K562 (cell line): ENCODE data around the gene EPHB3. TPM values are rescaled to one million over a fixed set of nuclear protein-coding genes. Genes with fewer than 3 reads are reported as not detected.

Experiments
- ATAC-seq: fragments of 200-7000 bp; cut with Tn5 transposase; 3 replicates; pipeline ENCODE4 v1.9.1; 2020; ENCODE audit warnings: moderate library complexity
- BruUV-seq: library from RNA; stranded (reverse); fragments of 400-500 nt; replicated peaks from 2 replicates; lab custom pipeline; 2021; lab: Mats Ljungman, UMichigan
- CTCF ChIA-PET: fragments of 300-600 bp; formaldehyde crosslinking; extraction: SDS; loops from one replicate; lab custom pipeline; 2021; ENCODE audit warnings: low intra/inter-chr PET ratio; lab: Yijun Ruan, JAX
- POLR2A ChIA-PET: fragments of 300-600, 350-650 bp; sonication (Branson Sonifier 250); formaldehyde crosslinking; extraction: SDS; loops from one replicate; lab custom pipeline; 2021; ENCODE audit warnings: antibody characterized with exemption, inconsistent platforms; lab: Yijun Ruan, JAX
- DNase-seq, 4 experiments: peaks; one replicate each; pipeline versions ENCODE4 v3.0.0 to v3.0.0-alpha.2; 2011 to 2018; ENCODE audit warnings: low spot score in 3 of 4, mixed read lengths in 3 of 4; ENCODE audit errors: extremely low read depth in 1 of 4
- FAIRE-seq: peaks from 2 replicates; lab custom pipeline; 2011; peaks lifted over from hg19 to GRCh38; lab: Jason Lieb, UNC
- H2AFZ ChIP-seq: 2 replicates; pipeline ENCODE4 v1.6.0; 2011; ENCODE audit warnings: low read depth, low read length, control low read depth, inconsistent platforms
- H3K27ac ChIP-seq: fragments of 200-600 bp; 3 replicates; pipeline ENCODE4 v1.8.0; 2011; ENCODE audit warnings: low read depth, mild to moderate bottlenecking, control low read depth, inconsistent platforms, low read length, moderate library complexity, mixed read lengths; ENCODE audit errors: extremely low read depth
- H3K27me3 ChIP-seq, 2 experiments: fragments of 300-600 bp in 1 of 2; 2 replicates in 1 of 2; 3 replicates in 1 of 2; pipeline versions ENCODE4 v1.6.0 to v1.8.0; 2011; ENCODE audit warnings: inconsistent platforms in 2 of 2, low read length in 2 of 2, mild to moderate bottlenecking in 1 of 2, mixed read lengths in 1 of 2, moderate library complexity in 1 of 2; ENCODE audit not compliant: control insufficient read depth in 2 of 2, insufficient read depth in 2 of 2
- H3K36me3 ChIP-seq: fragments of 300-600 bp; 3 replicates; pipeline ENCODE4 v1.8.0; 2011; ENCODE audit warnings: mild to moderate bottlenecking, low read length, inconsistent platforms; ENCODE audit not compliant: control insufficient read depth, insufficient read depth
- H3K4me1 ChIP-seq, 2 experiments: fragments of 200-600 bp in 1 of 2; replicated peaks in 1 of 2; 2 replicates in 1 of 2; 3 replicates in 1 of 2; pipeline versions ENCODE4 v1.5.1 to v1.8.0; 2011; ENCODE audit warnings: inconsistent platforms in 2 of 2, low read length in 2 of 2, mild to moderate bottlenecking in 1 of 2, mixed read lengths in 1 of 2, moderate library complexity in 1 of 2; ENCODE audit not compliant: control insufficient read depth in 2 of 2, insufficient read depth in 2 of 2
- H3K4me2 ChIP-seq: 2 replicates; pipeline ENCODE4 v1.6.1; 2011; ENCODE audit warnings: low read length, control low read depth, inconsistent platforms, mixed read lengths; ENCODE audit not compliant: insufficient read depth
- H3K4me3 ChIP-seq: fragments of 200-600 bp; sonication (generic), shearing (Covaris generic); 2 replicates; pipeline ENCODE4 v1.5.1; 2016; ENCODE audit warnings: control low read depth, inconsistent platforms
- H3K79me2 ChIP-seq: fragments of 200-600 bp; 3 replicates; pipeline ENCODE4 v1.8.0; 2011; ENCODE audit warnings: low read length, inconsistent platforms; ENCODE audit not compliant: control insufficient read depth, insufficient read depth
- H3K9ac ChIP-seq, 2 experiments: 2 replicates each; pipeline versions ENCODE4 v1.6.0 to v1.6.1; 2011; ENCODE audit warnings: low read depth in 2 of 2, low read length in 2 of 2, control low read depth in 1 of 2, inconsistent platforms in 1 of 2, mild to moderate bottlenecking in 1 of 2, mixed read lengths in 1 of 2; ENCODE audit not compliant: insufficient read depth in 1 of 2
- H3K9me1 ChIP-seq: one replicate; pipeline ENCODE4 v1.6.0; 2011; ENCODE audit warnings: inconsistent platforms, mild to moderate bottlenecking, low read length, moderate library complexity; ENCODE audit not compliant: control insufficient read depth, insufficient read depth
- H3K9me3 ChIP-seq: replicated peaks from 2 replicates; pipeline ENCODE4 v1.5.1; 2011; ENCODE audit warnings: low read depth, low read length, inconsistent platforms; ENCODE audit not compliant: control insufficient read depth, insufficient read depth
- H4K20me1 ChIP-seq: replicated peaks from 2 replicates; pipeline ENCODE4 v1.6.1; 2011; ENCODE audit warnings: low read length, inconsistent platforms, mixed read lengths; ENCODE audit not compliant: control insufficient read depth, insufficient read depth
- BMI1 ChIP-seq: fragments of 150-350 bp; IDR thresholded peaks from 2 replicates; pipeline ENCODE4 v1.6.1; 2014; ENCODE audit warnings: low read length
- PRMT5 ChIP-seq: sonication (generic); formaldehyde crosslinking; IDR thresholded peaks from 2 replicates; pipeline ENCODE4 v1.5.0; 2020; ENCODE audit warnings: missing genetic modification reagents
- STAT5B ChIP-seq: fragments of 250-450 bp; sonication (Bioruptor Pico); IDR thresholded peaks from 2 replicates; pipeline ENCODE4 v1.8.0; 2021; ENCODE audit warnings: mild to moderate bottlenecking, inconsistent platforms
- TSHZ1 ChIP-seq: fragments of 250-450 bp; sonication (Bioruptor Pico); IDR thresholded peaks from 2 replicates; pipeline ENCODE4 v1.4.0; 2020; ENCODE audit warnings: mild to moderate bottlenecking, moderate library complexity
- ZBTB8A ChIP-seq: fragments of 450-650 bp; IDR thresholded peaks from 2 replicates; pipeline ENCODE4 v1.6.1; 2018; ENCODE audit warnings: mild to moderate bottlenecking, moderate library complexity; ENCODE audit not compliant: partially characterized antibody
- WGBS: fragments of 100-300 bp; shearing (Covaris generic); methylation state at CpG from one replicate; pipeline ENCODE4 v1.1.6; 2016; ENCODE audit warnings: low coverage, mixed read lengths; ENCODE audit not compliant: insufficient coverage; ENCODE audit errors: missing lambda C conversion rate; 5-methylcytosine and 5-hydroxymethylcytosine counted together
- in situ Hi-C: fragments of 300-500 bp; cut with MboI; formaldehyde crosslinking; loops from 4 replicates; pipeline ENCODE4 v1.15.0; 2018; ENCODE audit warnings: inconsistent platforms, mixed read lengths
- intact Hi-C: fragments of 100-400 bp; cut with micrococcal nuclease; formaldehyde crosslinking; loops from 2 replicates; pipeline ENCODE4 v1.14.2; 2022
- polyA plus RNA-seq, 8 experiments: library from polyadenylated mRNA; depleted of rRNA in 4 of 8; stranded (reverse) in 5 of 8; unstranded in 3 of 8; fragments of >200 nt; fragmentation: Nextera tagmentation in 2 of 8; fragmentation: Illumina TruSeq in 1 of 8; extraction: Ambion mirVana in 2 of 8; extraction: Trizol in 1 of 8; gene quantifications; 2 replicates each; pipeline versions ENCODE4 v1.2.1 to v1.2.3, GENCODE V29; 2011 to 2014; ENCODE audit warnings: inconsistent platforms in 1 of 8, missing spikeins in 1 of 8
- total RNA-seq, 7 experiments: library from RNA; depleted of rRNA in 6 of 7; stranded (reverse); fragments of >200 nt in 6 of 7; fragmentation: Illumina TruSeq in 2 of 7; extraction: Trizol in 2 of 7; gene quantifications; 2 replicates each; pipeline versions ENCODE4 v1.2.1 to v1.2.3, GENCODE V29; 2011 to 2021; ENCODE audit warnings: low replicate concordance in 1 of 7

The EPHB3 gene
- total and polyA plus RNA-seq, 9 of the 15 experiments (the other 6 are each of a cell fraction or from before 2014, with no cell fraction given) = not detected

- Histone ChIP-seq H3K36me3 (no peaks in the 10 kb centered on the region), H3K79me2 (no peaks in the 10 kb centered on the region), H4K20me1 (no peaks in the 10 kb centered on the region), H3K4me1 (no peaks in the 10 kb centered on the region; a peak in 1 of 5 replicates), H3K9me1 (no peaks in the 10 kb centered on the region), H3K4me2 (no peak overlapping the region), H3K9ac (no peak overlapping the region), H3K27ac (no peak overlapping the region), H3K9me3 (no peaks in the 10 kb centered on the region), H2AFZ (no peak overlapping the region), H3K4me3 (no peak overlapping the region), H3K27me3 (peaks cover 46 to 95% of the 10 kb centered on the region in 2 experiments)
- 2% methylated on average over 6 of the region's 6 CpGs for WGBS
- in situ Hi-C loops (no loop called here), intact Hi-C loops (no loop called here)
- no TSS peak for BruUV-seq
- ATAC-seq = no peak
- FAIRE-seq = no peak
- no peak for TF ChIP-seq ZBTB8A
- TF ChIP-seq TSHZ1 (CRISPR knock-in tag) = no peak
- no peak for TF ChIP-seq STAT5B (CRISPR knock-in tag)
- no peak for TF ChIP-seq PRMT5
- no peak for TF ChIP-seq BMI1
- no peak for DNase-seq
- ChIA-PET POLR2A (interaction anchor here (0.5 to 1.4 kb wide), 4 partner anchors 79 to 189 kb away, joined by 3 read pairs; no protein-coding TSS in a partner anchor), CTCF (no interaction called here)
Measured at GRCh38 chr3:184552296-184552695, 9.3 kb upstream of the EPHB3 start.
